DMS79 treated with DMSO at 0.1 percent for 48 hours (cell line): ENCODE results near the gene ADD3.

ENCODE experiments used
- DNase-seq: peaks from one replicate; lab custom pipeline; 2025; lab: John Stamatoyannopoulos, UW

Gene ADD3

GRCh38 chr10:110153396-110153795 lies 145.6 kb downstream of the ADD3 start:
- no peak for DNase-seq

GRCh38 chr10:110156046-110156445 lies 148.3 kb downstream of the ADD3 start:
- DNase-seq: no peak

- DNase-seq: no peak
These were observed 150.5 kb downstream of the ADD3 start for GRCh38 chr10:110158051-110159005.

GRCh38 chr10:110160081-110160480 lies 152.3 kb downstream of the ADD3 start:
- DNase-seq: no peak

GRCh38 chr10:110160522-110160921 lies 152.7 kb downstream of the ADD3 start:
- DNase-seq: no peak

GRCh38 chr10:110162741-110163145 lies 155.0 kb downstream of the ADD3 start:
- DNase-seq: no peak

GRCh38 chr10:110163192-110163773 lies 155.5 kb downstream of the ADD3 start:
- no peak for DNase-seq

GRCh38 chr10:110163841-110164240 lies 156.1 kb downstream of the ADD3 start:
- DNase-seq: no peak

- no peak for DNase-seq
These were observed 157.5 kb downstream of the ADD3 start for GRCh38 chr10:110165239-110165638.

- DNase-seq: no peak
These were observed 159.4 kb downstream of the ADD3 start for GRCh38 chr10:110167149-110167548.

GRCh38 chr10:110168601-110169481 lies 161.1 kb downstream of the ADD3 start:
- no peak for DNase-seq

GRCh38 chr10:110169586-110169985 lies 161.8 kb downstream of the ADD3 start:
- DNase-seq: no peak

GRCh38 chr10:110170142-110170971 lies 162.6 kb downstream of the ADD3 start:
- no peak for DNase-seq

GRCh38 chr10:110171032-110171431 lies 163.2 kb downstream of the ADD3 start:
- DNase-seq: no peak

- DNase-seq: no peak
These were observed 164.4 kb downstream of the ADD3 start for GRCh38 chr10:110172155-110172554.

- peak; percentile 32 for DNase-seq
These were observed 166.4 kb downstream of the ADD3 start for GRCh38 chr10:110174201-110174600.

GRCh38 chr10:110174816-110175215 lies 167.0 kb downstream of the ADD3 start:
- DNase-seq: no peak

GRCh38 chr10:110175406-110175805 lies 167.6 kb downstream of the ADD3 start:
- no peak for DNase-seq

GRCh38 chr10:110176141-110177030 lies 168.6 kb downstream of the ADD3 start:
- no peak for DNase-seq

- DNase-seq: no peak
These were observed 171.4 kb downstream of the ADD3 start for GRCh38 chr10:110179220-110179619.
